ENCODE measurements around the gene KCNH2.

Gene KCNH2

DNA sequence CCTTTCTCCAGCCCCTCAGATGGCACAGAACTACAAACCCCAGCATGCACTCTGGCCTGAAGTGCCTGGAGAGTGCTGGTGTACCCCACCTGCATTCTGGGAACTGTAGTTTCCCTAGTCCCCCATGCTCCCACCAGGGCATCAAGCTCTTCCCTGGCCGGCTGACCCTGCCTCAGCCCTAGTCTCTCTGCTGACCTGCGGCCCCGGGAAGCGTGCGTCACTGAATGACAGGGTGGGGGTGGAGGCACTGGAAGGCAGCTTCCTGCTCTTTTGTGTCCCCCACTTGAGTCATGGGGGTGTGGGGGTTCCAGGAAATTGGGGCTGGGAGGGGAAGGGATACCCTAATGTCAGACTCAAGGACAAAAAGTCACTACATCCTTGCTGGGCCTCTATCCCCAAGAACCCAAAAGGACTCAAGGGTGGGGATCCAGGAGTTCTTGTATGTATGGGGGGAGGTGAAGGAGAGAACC is 14.7 kb upstream of the KCNH2 start:
- peak; percentile 26 for DNase-seq

DNA sequence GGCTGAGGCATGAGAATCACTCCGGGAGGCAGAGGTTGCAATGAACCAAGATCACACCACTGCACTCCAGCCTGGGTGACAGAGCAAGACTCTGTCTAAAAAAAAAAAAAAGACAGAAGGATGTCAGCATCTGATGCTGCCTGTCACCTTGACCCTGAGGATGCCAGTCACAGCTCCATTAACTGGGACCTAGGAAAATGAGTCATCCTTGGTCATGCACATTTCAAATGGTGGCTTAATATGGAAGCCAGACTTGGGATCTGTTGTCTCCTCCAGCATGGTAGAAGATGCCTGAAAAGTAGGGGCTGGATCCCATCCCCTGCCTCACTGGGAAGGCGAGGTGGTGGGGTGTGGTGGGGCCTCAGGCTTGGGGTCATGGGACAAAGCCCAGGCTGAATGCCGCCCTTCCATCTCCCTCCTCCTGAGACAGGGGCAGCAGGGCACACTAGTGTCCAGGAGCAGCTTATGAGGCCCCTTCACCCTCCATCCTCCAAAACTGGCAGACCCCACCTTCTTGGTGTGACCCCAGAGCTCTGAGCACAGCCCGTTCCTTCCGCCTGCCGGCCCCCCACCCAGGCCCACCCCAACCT is 14.0 kb upstream of the KCNH2 start:
- DNase-seq: no peak

GRCh38 chr7:150990416-150991186 is 12.5 kb upstream of the KCNH2 start, which contains the start of gene NOS3:
Gene NOS3, plus strand, starts transcription at chr7:150991017. Its CDS starts 2,787 bp downstream, at chr7:150993804.
- no peak for DNase-seq

DNA sequence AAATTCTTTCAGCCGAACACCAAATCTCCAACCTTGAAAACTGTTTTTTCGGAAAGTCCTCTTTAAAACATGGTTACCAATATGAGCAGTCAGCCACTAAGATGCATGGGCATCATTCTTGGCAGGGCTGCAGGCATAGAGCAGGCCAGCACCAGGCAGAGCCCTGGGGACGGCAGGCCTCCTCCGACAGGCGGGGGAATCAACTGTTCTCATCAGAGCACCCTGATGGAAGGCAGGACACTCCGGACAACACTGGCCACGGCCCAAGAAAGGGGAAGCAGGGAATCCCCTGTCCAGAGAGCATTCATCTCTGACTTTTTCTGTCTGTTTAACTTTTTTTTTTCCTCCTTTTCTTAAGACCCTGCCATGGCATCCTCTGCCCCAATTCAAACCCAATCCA is 11.3 kb upstream of the KCNH2 start:
- no peak for DNase-seq

GRCh38 chr7:150988230-150989226 is 10.4 kb upstream of the KCNH2 start:
- DNase-seq: peak; percentile 78

DNA sequence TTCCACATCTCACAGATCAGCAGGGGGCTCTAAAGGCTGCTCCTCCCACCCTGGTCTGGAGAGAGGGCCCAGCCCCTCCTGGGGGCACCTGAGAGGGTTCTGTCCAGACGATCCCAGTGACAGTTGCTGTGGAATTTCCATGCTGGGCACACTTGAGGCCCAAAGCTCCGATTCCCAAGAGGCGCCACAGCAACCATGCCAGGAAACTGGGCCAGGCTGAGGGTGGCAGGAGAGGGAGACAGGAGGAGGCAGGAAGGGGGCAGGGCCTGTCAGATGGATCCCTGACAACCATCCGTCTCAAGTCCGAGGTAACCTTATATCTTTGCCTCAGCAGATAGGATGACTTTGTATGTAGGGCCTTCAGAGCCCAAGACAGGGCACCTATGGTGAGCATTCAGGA is 8.4 kb upstream of the KCNH2 start:
- no peak for DNase-seq

- peak; percentile 74 for DNase-seq
Observed at GRCh38 chr7:150986099-150986512, 8.0 kb upstream of the KCNH2 start.

DNA sequence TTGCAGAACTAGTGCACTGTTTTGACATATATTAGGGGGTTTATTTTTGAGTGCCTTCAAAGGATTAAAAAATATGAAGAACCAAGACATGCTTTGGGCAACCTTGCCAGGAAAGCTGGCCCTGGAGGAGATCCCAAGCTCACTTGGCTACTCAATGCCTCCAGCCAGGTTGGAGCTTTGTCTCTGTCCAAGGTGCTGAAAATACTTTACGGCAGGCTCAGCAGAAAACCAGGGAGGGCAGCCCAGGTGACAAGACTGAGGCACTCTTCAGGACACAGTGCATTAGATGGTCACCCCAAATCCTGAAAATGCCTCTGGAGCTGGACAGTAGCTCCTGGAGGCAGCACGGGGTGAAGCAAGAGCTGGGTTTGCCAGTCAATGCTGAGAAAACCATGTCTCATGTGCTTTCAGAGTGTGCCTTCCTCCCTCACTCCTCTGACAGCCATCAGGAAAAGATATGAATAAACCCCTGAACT is 5.8 kb upstream of the KCNH2 start:
- peak; percentile 49 for DNase-seq

GRCh38 chr7:150982351-150982750 is 4.2 kb upstream of the KCNH2 start:
- no peak for DNase-seq

- DNase-seq: no peak
Observed at GRCh38 chr7:150981644-150982043, 3.5 kb upstream of the KCNH2 start.

DNA sequence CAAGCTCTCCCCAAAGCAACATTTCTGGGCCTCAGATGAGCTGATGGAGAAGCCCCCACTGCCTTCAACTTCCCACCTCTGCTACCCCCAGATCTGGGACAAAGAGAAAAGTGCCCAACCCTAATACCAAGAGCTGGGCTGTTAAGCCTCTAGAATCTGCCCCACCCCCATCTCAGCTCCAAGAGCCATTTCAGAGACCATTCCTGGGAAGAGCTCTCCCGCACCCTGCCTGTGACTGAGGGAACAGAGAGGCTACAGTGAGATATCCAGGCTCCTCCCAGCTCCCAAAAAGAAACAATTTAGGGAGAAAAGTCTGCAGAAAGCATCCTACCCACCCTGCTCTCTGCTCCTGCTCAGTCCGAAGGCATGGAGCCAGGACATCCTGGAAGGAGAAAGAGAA is 2.5 kb upstream of the KCNH2 start:
- no peak for DNase-seq

- no peak for DNase-seq
Observed at GRCh38 chr7:150979713-150980390, 1.7 kb upstream of the KCNH2 start.

DNA sequence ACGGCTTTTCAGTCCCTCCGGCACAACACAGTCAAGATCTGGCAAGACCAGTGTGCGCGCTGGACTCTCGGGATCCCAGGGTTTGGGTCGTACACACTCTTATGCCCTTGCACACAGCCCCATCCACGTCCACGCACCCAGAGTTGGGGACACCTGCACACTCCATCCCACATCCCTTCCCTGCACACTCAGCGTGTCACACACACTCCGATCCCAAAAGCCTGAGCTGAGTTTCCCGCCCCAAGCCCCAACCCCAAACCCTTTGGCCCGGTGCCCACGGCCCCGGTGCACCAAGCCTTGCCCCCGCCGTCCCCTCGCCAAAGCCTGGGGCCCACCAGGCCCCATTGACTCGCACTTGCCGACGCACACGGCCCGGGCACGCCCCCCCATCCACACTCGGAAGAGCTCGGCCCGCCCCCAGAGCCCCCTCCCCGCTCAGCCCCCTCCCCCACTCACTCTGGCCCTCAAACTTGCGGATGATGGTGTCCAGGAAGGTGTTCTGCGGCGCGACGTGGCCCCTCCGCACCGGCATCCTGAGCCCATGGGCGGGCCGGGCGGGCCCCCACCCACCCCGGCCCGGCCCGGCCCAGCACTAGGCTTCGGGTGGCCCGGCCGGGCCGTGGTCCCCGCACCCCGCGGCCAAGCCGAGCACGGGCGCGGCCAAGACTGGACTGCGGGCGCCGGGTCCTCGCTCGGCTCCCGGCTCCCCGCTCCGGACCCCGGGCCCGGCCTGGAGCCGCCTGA is 567 bp downstream of the KCNH2 start:
- DNase-seq: no peak

DNA sequence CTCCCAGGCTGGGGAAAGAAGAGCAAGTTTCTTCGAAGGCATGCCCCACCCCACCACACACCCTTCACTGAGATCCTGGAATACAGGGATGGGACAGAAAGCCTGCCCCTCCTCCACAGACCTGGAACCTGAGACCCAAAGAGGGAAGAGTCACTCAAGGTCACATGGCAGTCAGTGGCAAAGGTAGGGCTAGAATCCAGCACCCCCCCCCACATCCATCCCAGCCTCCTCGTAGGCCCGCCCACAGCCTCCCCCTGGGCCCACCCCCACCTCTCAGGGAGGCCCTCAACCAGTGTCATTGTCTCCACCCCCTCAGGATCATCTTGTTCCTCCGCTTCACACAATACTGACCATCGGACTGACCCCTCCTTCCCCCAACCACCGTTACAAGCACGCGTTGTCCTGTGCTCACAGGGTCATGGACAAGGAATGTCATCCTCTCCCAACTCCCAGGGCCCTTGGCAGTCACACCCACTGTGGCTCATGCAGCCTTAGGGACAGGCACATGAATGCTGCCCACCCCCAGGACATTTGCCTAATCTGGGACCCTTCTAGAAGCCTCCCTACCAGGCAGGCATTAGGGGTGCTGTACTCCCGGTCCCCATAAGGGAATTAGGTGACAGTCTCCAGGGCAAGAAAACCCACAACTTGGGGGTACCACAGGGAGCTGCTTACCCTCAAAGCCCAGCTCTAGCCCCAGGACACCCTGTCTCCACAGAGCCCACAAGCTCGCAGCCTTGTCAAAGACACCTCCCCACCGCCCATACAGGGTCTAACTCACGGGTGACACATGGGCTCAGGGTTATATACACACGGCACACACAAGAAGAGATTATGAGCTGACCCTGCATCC is 1.4 kb downstream of the KCNH2 start:
- DNase-seq: no peak

DNA sequence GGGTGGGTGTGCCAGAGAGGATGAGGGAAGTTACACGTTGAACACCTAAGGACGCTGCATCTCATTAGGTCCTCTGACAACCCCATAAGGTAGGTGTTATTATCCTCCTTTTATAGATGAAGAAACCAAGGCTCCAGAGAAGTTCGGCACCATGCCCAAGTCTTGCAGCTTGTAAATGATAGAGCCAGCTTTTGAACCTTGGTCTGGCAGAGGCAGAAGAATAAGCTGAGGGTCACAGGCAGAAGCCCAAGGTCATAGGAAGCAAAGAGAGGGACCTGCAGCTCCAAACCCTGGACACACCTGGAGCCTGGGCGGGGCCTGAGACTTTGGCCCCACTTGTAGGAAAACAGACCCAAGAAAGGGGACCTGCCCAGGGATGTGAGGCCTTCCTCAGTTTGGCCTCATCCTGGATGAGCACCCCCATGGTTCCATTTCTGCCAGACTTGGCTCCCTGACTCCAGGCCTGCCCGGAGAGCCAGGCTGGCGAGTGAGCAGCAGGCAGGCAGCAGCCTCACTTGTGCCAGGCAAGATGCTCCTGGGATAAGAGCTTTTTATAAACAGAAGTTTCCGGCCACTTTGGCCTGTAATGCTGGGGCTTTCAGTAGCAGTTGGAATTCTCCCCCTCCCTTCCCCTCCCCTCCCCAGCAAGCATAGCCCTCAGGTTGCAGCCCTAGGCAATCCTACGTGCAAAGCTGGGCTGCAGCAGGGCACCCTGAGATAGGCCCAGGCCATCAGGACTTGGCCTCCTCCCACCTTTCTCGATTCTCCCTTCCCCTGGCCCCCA is 2.4 kb downstream of the KCNH2 start:
- no peak for DNase-seq

- DNase-seq: peak; percentile 89
Observed at GRCh38 chr7:150974468-150975391, 3.4 kb downstream of the KCNH2 start.

GRCh38 chr7:150973571-150974451 is 4.3 kb downstream of the KCNH2 start:
- peak; percentile 67 for DNase-seq

DNA sequence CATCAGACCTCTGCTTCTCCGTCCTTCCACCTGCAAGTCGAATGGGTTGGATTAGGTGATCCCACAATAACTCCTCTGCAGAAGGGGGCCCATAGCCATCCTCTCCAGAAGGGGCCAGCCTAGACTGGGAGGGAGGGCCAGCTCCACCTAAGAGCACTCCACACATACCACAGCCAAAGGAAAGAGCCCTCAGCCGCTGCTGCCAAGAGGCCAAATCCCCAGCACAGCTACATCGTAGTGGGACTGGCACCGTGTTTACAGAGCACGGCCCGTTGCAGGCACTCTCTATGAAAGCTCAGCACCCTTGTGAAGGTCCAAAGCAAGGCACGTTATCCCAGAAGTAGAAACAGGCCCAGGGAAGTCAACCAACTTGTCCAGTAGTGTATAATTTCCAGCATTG is 5.4 kb downstream of the KCNH2 start:
- no peak for DNase-seq
